Upper lobe of left lung (tissue), 4 donors: Measurements from ENCODE around the gene SMCO4.

Source experiments
- CTCF ChIP-seq, 6 experiments: fragments of 450-650 bp in 4 of 6; fragments of 200-600 bp in 2 of 6; sonication (generic) in 2 of 6; IDR thresholded peaks; one replicate each; pipeline ENCODE4 v1.5.1; 2016 to 2019; ENCODE audit warnings: antibody characterized with exemption in 6 of 6
- POLR2A ChIP-seq, 4 donors: fragments of 450-650 bp; IDR thresholded peaks; one replicate each; pipeline ENCODE4 v1.5.1; 2016 to 2017; ENCODE audit warnings: antibody characterized with exemption in 4 of 4, mild to moderate bottlenecking in 2 of 4
- POLR2AphosphoS5 ChIP-seq, 2 donors: sonication (generic); formaldehyde crosslinking; IDR thresholded peaks; one replicate each; pipeline ENCODE4 v1.5.1; 2017; ENCODE audit warnings: antibody characterized with exemption in 2 of 2

GRCh38 chr11:93579187-93579751 is 36.1 kb upstream of the SMCO4 start:
- TF ChIP-seq CTCF (IDR thresholded peaks at IDR 0.05) = no peak
- TF ChIP-seq POLR2AphosphoS5 (IDR thresholded peaks at IDR 0.05) = no peak
- no peak for TF ChIP-seq POLR2A (IDR thresholded peaks at IDR 0.05)
